ENCODE data around the gene SLC26A5.

SLC26A5 gene

GRCh38 chr7:103446049-103446520 lies at the start of gene SLC26A5:
SLC26A5 (minus strand) TSS chr7:103446207; CDS start chr7:103421514, 24,693 bp downstream.
- TF ChIP-seq GATA3 (IDR thresholded peaks at IDR 0.05; ENCODE audit: low read depth, low read length) (no peak), GATA2 (IDR thresholded peaks at IDR 0.05; ENCODE audit: low read depth, low read length) (no peak)

GRCh38 chr7:103487419-103487818 lies 41.4 kb upstream of the SLC26A5 start:
- no peak for TF ChIP-seq GATA2 (IDR thresholded peaks at IDR 0.05; ENCODE audit: low read depth, low read length)
- no peak for TF ChIP-seq GATA3 (IDR thresholded peaks at IDR 0.05; ENCODE audit: low read depth, low read length)

- TF ChIP-seq GATA3 (IDR thresholded peaks at IDR 0.05; ENCODE audit: low read depth, low read length), result no peak
- no peak for TF ChIP-seq GATA2 (IDR thresholded peaks at IDR 0.05; ENCODE audit: low read depth, low read length)
Observed at GRCh38 chr7:103480771-103481170, 34.8 kb upstream of the SLC26A5 start.

GRCh38 chr7:103474956-103475355 lies 28.9 kb upstream of the SLC26A5 start:
- TF ChIP-seq GATA2 (IDR thresholded peaks at IDR 0.05; ENCODE audit: low read depth, low read length) (no peak), GATA3 (IDR thresholded peaks at IDR 0.05; ENCODE audit: low read depth, low read length) (no peak)

GRCh38 chr7:103469095-103469948 lies 23.3 kb upstream of the SLC26A5 start:
- TF ChIP-seq GATA3 (IDR thresholded peaks at IDR 0.05; ENCODE audit: low read depth, low read length) (no peak), GATA2 (IDR thresholded peaks at IDR 0.05; ENCODE audit: low read depth, low read length) (no peak)

GRCh38 chr7:103466814-103467213 lies 20.8 kb upstream of the SLC26A5 start:
- no peak for TF ChIP-seq GATA2 (IDR thresholded peaks at IDR 0.05; ENCODE audit: low read depth, low read length)
- no peak for TF ChIP-seq GATA3 (IDR thresholded peaks at IDR 0.05; ENCODE audit: low read depth, low read length)

GRCh38 chr7:103462358-103462757 lies 16.4 kb upstream of the SLC26A5 start:
- no peak for TF ChIP-seq GATA3 (IDR thresholded peaks at IDR 0.05; ENCODE audit: low read depth, low read length)

GRCh38 chr7:103447073-103447960 lies 1.3 kb upstream of the SLC26A5 start:
- TF ChIP-seq GATA2 (IDR thresholded peaks at IDR 0.05; ENCODE audit: low read depth, low read length) (no peak), GATA3 (IDR thresholded peaks at IDR 0.05; ENCODE audit: low read depth, low read length) (no peak)

- TF ChIP-seq GATA3 (IDR thresholded peaks at IDR 0.05; ENCODE audit: low read depth, low read length) (no peak), GATA2 (IDR thresholded peaks at IDR 0.05; ENCODE audit: low read depth, low read length) (no peak)
Observed at GRCh38 chr7:103445228-103446048, 569 bp downstream of the SLC26A5 start.

- no peak for TF ChIP-seq GATA3 (IDR thresholded peaks at IDR 0.05; ENCODE audit: low read depth, low read length)
- no peak for TF ChIP-seq GATA2 (IDR thresholded peaks at IDR 0.05; ENCODE audit: low read depth, low read length)
Observed at GRCh38 chr7:103439661-103440060, 6.3 kb downstream of the SLC26A5 start.

- TF ChIP-seq GATA3 (IDR thresholded peaks at IDR 0.05; ENCODE audit: low read depth, low read length), result no peak
Observed at GRCh38 chr7:103437623-103438022, 8.4 kb downstream of the SLC26A5 start.

GRCh38 chr7:103432712-103433111 lies 13.3 kb downstream of the SLC26A5 start:
- TF ChIP-seq GATA3 (IDR thresholded peaks at IDR 0.05; ENCODE audit: low read depth, low read length), result no peak
- TF ChIP-seq GATA2 (IDR thresholded peaks at IDR 0.05; ENCODE audit: low read depth, low read length), result no peak

GRCh38 chr7:103425177-103425576 lies 20.8 kb downstream of the SLC26A5 start:
- TF ChIP-seq GATA3 (IDR thresholded peaks at IDR 0.05; ENCODE audit: low read depth, low read length), result no peak
- TF ChIP-seq GATA2 (IDR thresholded peaks at IDR 0.05; ENCODE audit: low read depth, low read length), result no peak

All from SH-SY5Y (cell line).